H9 (cell line): ENCODE measurements around the gene SSR2. TPM values are rescaled to one million over a fixed set of nuclear protein-coding genes. Genes with fewer than 3 reads are reported as not detected.

ENCODE experiments used
- DNase-seq: peaks from one replicate; pipeline ENCODE4 v3.0.0-alpha.2; 2017
- H2AFZ ChIP-seq: one replicate; pipeline ENCODE4 v1.6.1; 2013; ENCODE audit warnings: mild to moderate bottlenecking, low read length, control low read depth, moderate library complexity
- H2AK5ac ChIP-seq: 2 replicates; pipeline ENCODE4 v1.6.1; 2013; ENCODE audit warnings: low read length, control low read depth, mixed read lengths; ENCODE audit not compliant: insufficient read length
- H2BK120ac ChIP-seq: one replicate; pipeline ENCODE4 v1.6.1; 2013; ENCODE audit warnings: low read depth, mild to moderate bottlenecking, low read length, control low read depth, inconsistent platforms; ENCODE audit not compliant: poor library complexity, severe bottlenecking
- H2BK12ac ChIP-seq: 2 replicates; pipeline ENCODE4 v1.6.1; 2013; ENCODE audit warnings: low read length, control low read depth, mixed read lengths, low read depth; ENCODE audit not compliant: insufficient read length
- H2BK15ac ChIP-seq: 2 replicates; pipeline ENCODE4 v1.6.1; 2013; ENCODE audit warnings: low read depth, low read length, control low read depth
- H2BK20ac ChIP-seq: one replicate; pipeline ENCODE4 v1.6.1; 2013; ENCODE audit warnings: low read depth, mild to moderate bottlenecking, low read length, control low read depth, inconsistent platforms; ENCODE audit not compliant: poor library complexity, severe bottlenecking
- H2BK5ac ChIP-seq: 2 replicates; pipeline ENCODE4 v1.6.1; 2013; ENCODE audit warnings: low read length, control low read depth, mixed read lengths; ENCODE audit not compliant: insufficient read length
- H3K14ac ChIP-seq: 2 replicates; pipeline ENCODE4 v1.6.1; 2013; ENCODE audit warnings: low read length, control low read depth; ENCODE audit not compliant: insufficient read depth
- H3K18ac ChIP-seq: 2 replicates; pipeline ENCODE4 v1.6.1; 2013; ENCODE audit warnings: low read depth, mild to moderate bottlenecking, mixed read lengths, low read length, control low read depth; ENCODE audit not compliant: insufficient read length
- H3K23ac ChIP-seq: 2 replicates; pipeline ENCODE4 v1.6.1; 2013; ENCODE audit warnings: low read length, control low read depth, mixed read lengths, low read depth; ENCODE audit not compliant: insufficient read length
- H3K23me2 ChIP-seq: 2 replicates; pipeline ENCODE4 v1.6.1; 2013; ENCODE audit warnings: low read depth, mild to moderate bottlenecking, mixed read lengths, low read length, control low read depth; ENCODE audit not compliant: insufficient read length, poor library complexity, severe bottlenecking
- H3K27ac ChIP-seq: 2 replicates; pipeline ENCODE4 v1.5.1; 2013; ENCODE audit warnings: low read length, control low read depth, mixed read lengths, low read depth; ENCODE audit not compliant: insufficient read length
- H3K27me3 ChIP-seq: 2 replicates; pipeline ENCODE4 v1.6.1; 2013; ENCODE audit warnings: low read length, control low read depth, inconsistent platforms; ENCODE audit not compliant: insufficient read depth
- H3K4ac ChIP-seq: 2 replicates; pipeline ENCODE4 v1.6.1; 2013; ENCODE audit warnings: low read depth, mild to moderate bottlenecking, control low read depth, inconsistent platforms, low read length, moderate library complexity
- H3K4me1 ChIP-seq: 2 replicates; pipeline ENCODE4 v1.6.1; 2013; ENCODE audit warnings: low read length, control low read depth, inconsistent platforms; ENCODE audit not compliant: insufficient read depth
- H3K4me2 ChIP-seq: 2 replicates; pipeline ENCODE4 v1.6.1; 2013; ENCODE audit warnings: low read length, control low read depth, mixed read lengths; ENCODE audit not compliant: insufficient read length, insufficient read depth
- H3K56ac ChIP-seq: 2 replicates; pipeline ENCODE4 v1.6.1; 2013; ENCODE audit warnings: low read depth, mild to moderate bottlenecking, mixed read lengths, low read length, control low read depth; ENCODE audit not compliant: insufficient read length
- H3K79me1 ChIP-seq: 2 replicates; pipeline ENCODE4 v1.6.1; 2013; ENCODE audit warnings: low read depth, mild to moderate bottlenecking, moderate library complexity, low read length, control low read depth, inconsistent platforms; ENCODE audit not compliant: insufficient read depth, poor library complexity, severe bottlenecking
- H3K79me2 ChIP-seq: 2 replicates; pipeline ENCODE4 v1.6.1; 2013; ENCODE audit warnings: low read length, control low read depth, inconsistent platforms; ENCODE audit not compliant: insufficient read depth
- H3K9ac ChIP-seq: 2 replicates; pipeline ENCODE4 v1.6.1; 2013; ENCODE audit warnings: low read length, control low read depth, mixed read lengths; ENCODE audit not compliant: insufficient read length; ENCODE audit errors: extremely low read depth
- H3K9me3 ChIP-seq: one replicate; pipeline ENCODE4 v1.6.1; 2013; ENCODE audit warnings: low read depth, low read length, inconsistent platforms; ENCODE audit not compliant: control insufficient read depth
- H3T11ph ChIP-seq: one replicate; pipeline ENCODE4 v1.6.1; 2013; ENCODE audit warnings: mild to moderate bottlenecking, low read length, control low read depth, inconsistent platforms
- H4K20me1 ChIP-seq: one replicate; pipeline ENCODE4 v1.6.1; 2013; ENCODE audit not compliant: control insufficient read depth, insufficient read length, insufficient read depth
- H4K5ac ChIP-seq: 2 replicates; pipeline ENCODE4 v1.6.1; 2013; ENCODE audit warnings: low read depth, mild to moderate bottlenecking, mixed read lengths, low read length, control low read depth; ENCODE audit not compliant: insufficient read length
- H4K8ac ChIP-seq: replicated peaks from 2 replicates; pipeline ENCODE4 v1.6.1; 2013; ENCODE audit warnings: low read length, control low read depth, mixed read lengths, low read depth; ENCODE audit not compliant: insufficient read length
- H4K91ac ChIP-seq: 2 replicates; pipeline ENCODE4 v1.6.1; 2013; ENCODE audit warnings: low read depth, mild to moderate bottlenecking, moderate library complexity, mixed read lengths, low read length, control low read depth; ENCODE audit not compliant: insufficient read length
- H3K27ac Mint-ChIP-seq, 3 experiments: 2 replicates in 2 of 3; 3 replicates in 1 of 3; pipeline ENCODE4 v1.8.0; 2020 to 2021; ENCODE audit warnings: mixed read lengths in 3 of 3, mild to moderate bottlenecking in 1 of 3, moderate library complexity in 1 of 3
- H3K27me3 Mint-ChIP-seq: 2 replicates; pipeline ENCODE4 v1.8.0; 2021; ENCODE audit warnings: low read depth, mild to moderate bottlenecking, moderate library complexity, mixed read lengths
- H3K36me3 Mint-ChIP-seq, 3 experiments: 2 replicates in 2 of 3; 3 replicates in 1 of 3; pipeline ENCODE4 v1.8.0; 2020 to 2021; ENCODE audit warnings: low read depth in 3 of 3, mixed read lengths in 3 of 3; ENCODE audit not compliant: insufficient read depth in 1 of 3
- H3K4me1 Mint-ChIP-seq, 2 experiments: 2 replicates each; pipeline ENCODE4 v1.8.0; 2020; ENCODE audit warnings: mixed read lengths in 2 of 2
- H3K4me3 Mint-ChIP-seq, 2 experiments: 2 replicates in 1 of 2; 3 replicates in 1 of 2; pipeline ENCODE4 v1.8.0; 2020 to 2021; ENCODE audit warnings: mild to moderate bottlenecking in 2 of 2, mixed read lengths in 2 of 2, moderate library complexity in 1 of 2
- H3K9me3 Mint-ChIP-seq, 2 experiments: 2 replicates in 1 of 2; 3 replicates in 1 of 2; pipeline ENCODE4 v1.8.0; 2020; ENCODE audit warnings: mild to moderate bottlenecking in 2 of 2, mixed read lengths in 2 of 2, moderate library complexity in 1 of 2
- CTCF ChIP-seq: fragments of 200-600 bp; sonication (generic); conservative IDR thresholded peaks from 3 replicates; pipeline ENCODE4 v1.8.0; 2021; ENCODE audit warnings: antibody characterized with exemption, mild to moderate bottlenecking
- WGBS: extraction: QIAGEN DNeasy Blood & Tissue Kit; methylation state at CpG from one replicate; pipeline ENCODE4 v1.1.7; 2013; ENCODE audit warnings: missing lambda C conversion rate, low lambda C conversion rate, mixed read lengths; ENCODE audit not compliant: insufficient read length; ENCODE audit errors: extremely low coverage; 5-methylcytosine and 5-hydroxymethylcytosine counted together
- total RNA-seq: library from RNA; stranded (reverse); gene quantifications from 2 replicates; pipeline ENCODE4 v1.2.1, GENCODE V29; 2021

SSR2 gene
- total RNA-seq, 1 experiment from 2014 or later = 170 TPM

DNA sequence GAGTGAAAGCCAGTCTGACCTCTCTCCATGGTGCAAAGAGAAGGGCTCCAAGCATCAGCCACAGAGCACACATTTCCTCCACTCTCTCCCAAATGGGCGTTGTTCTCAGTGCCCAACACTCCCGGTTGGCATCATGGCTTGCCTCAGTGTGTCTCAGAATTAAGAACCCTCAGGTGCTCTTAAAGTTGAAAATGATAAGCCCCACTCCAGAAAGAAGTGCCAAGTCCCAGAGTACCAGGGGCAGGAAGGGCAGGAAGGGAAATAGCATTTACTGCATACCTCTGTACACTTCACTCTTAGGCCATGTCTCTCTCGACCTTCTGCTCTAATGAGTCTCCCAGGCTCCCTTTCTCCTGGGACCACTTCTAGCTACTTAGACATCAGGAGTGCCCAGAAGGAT, 27.2 kb downstream of the SSR2 start:
- DNase-seq = no peak
- H4K8ac ChIP-seq = no peak overlapping the region
- H2BK5ac ChIP-seq = no peak overlapping the region
- H3K4me2 ChIP-seq = no peak overlapping the region
- no peak overlapping the region for H4K5ac ChIP-seq
- no peaks in the 10 kb centered on the region for H3K27me3 ChIP-seq
- H3K23ac ChIP-seq = no peak overlapping the region
- H3K18ac ChIP-seq = no peak overlapping the region
- no peak overlapping the region for H2AFZ ChIP-seq
- TF ChIP-seq CTCF = no peak
- no peak overlapping the region for H2BK15ac ChIP-seq
- H4K91ac ChIP-seq = no peak overlapping the region
- no peaks in the 10 kb centered on the region for H3K9me3 Mint-ChIP-seq
- no peaks in the 10 kb centered on the region for H3K23me2 ChIP-seq
- H3K27ac Mint-ChIP-seq = peak overlapping the region in 1 of 3 experiments; percentile 24; a peak in 1 of 7 replicates
- no CpG with 5 or more reads among the region's 3 CpGs for WGBS
- no peak overlapping the region for H2BK12ac ChIP-seq
- H4K20me1 ChIP-seq = no peaks in the 10 kb centered on the region
- H2AK5ac ChIP-seq = no peak overlapping the region
- no peak overlapping the region for H2BK20ac ChIP-seq
- H3K4me3 Mint-ChIP-seq = no peak overlapping the region
- H3K79me1 ChIP-seq = no peaks in the 10 kb centered on the region
- H3K9ac ChIP-seq = no peak overlapping the region
- H3K4me1 ChIP-seq = no peaks in the 10 kb centered on the region
- H3T11ph ChIP-seq = no peak overlapping the region
- H3K27me3 Mint-ChIP-seq = peaks cover 4% of the 10 kb centered on the region
- H3K56ac ChIP-seq = no peak overlapping the region
- H3K36me3 Mint-ChIP-seq = no peaks in the 10 kb centered on the region
- H3K4me1 Mint-ChIP-seq = peaks cover 7 to 13% of the 10 kb centered on the region in 2 experiments
- H3K14ac ChIP-seq = no peak overlapping the region
- H3K79me2 ChIP-seq = no peaks in the 10 kb centered on the region
- H3K9me3 ChIP-seq = no peaks in the 10 kb centered on the region
- no peak overlapping the region for H3K4ac ChIP-seq
- no peak overlapping the region for H3K27ac ChIP-seq
- no peak overlapping the region for H2BK120ac ChIP-seq
